HCT116 (cell line): ENCODE data around the gene PHF21B. TPM values are rescaled to one million over a fixed set of nuclear protein-coding genes. Genes with fewer than 3 reads are reported as not detected.

Experiments used
- ATAC-seq: fragments of 200-7000 bp; cut with Tn5 transposase; 2 replicates; pipeline ENCODE4 v1.9.1; 2020; ENCODE audit warnings: mild to moderate bottlenecking, moderate library complexity
- BruUV-seq: library from RNA; stranded (reverse); fragments of 400-500 nt; replicated peaks from 2 replicates; lab custom pipeline; 2021; lab: Mats Ljungman, UMichigan
- CTCF ChIA-PET: fragments of 300-600 bp; sonication (Branson Sonifier 250); formaldehyde crosslinking; loops from one replicate; lab custom pipeline; 2021; ENCODE audit warnings: antibody characterized with exemption; lab: Charles Lee
- POLR2A ChIA-PET: fragments of 300-600, 350-600 bp; sonication (Branson Sonifier 250); formaldehyde crosslinking; loops from one replicate; lab custom pipeline; 2021; ENCODE audit warnings: antibody characterized with exemption; lab: Charles Lee
- RAD21 ChIA-PET, 2 experiments: fragments of 300-600 bp; sonication (Branson Sonifier 250); formaldehyde crosslinking; loops; one replicate each; lab custom pipeline; 2023; ENCODE audit warnings: low total read pairs in 2 of 2; ENCODE audit not compliant: uncharacterized antibody in 2 of 2, unreplicated experiment in 2 of 2, low non-redundant PET in 1 of 2; lab: Charles Lee
- DNase-seq: peaks from one replicate; pipeline ENCODE4 v3.0.0-alpha.2; 2010; ENCODE audit warnings: low read depth, low spot score
- H2AFZ ChIP-seq: fragments of 200-600 bp; shearing (Covaris generic), sonication (generic); 2 replicates; pipeline ENCODE4 v1.6.1; 2017; ENCODE audit warnings: low read depth, mixed run types, mixed read lengths, antibody characterized with exemption, low read length; ENCODE audit not compliant: poor library complexity, severe bottlenecking
- H3K27ac ChIP-seq: 2 replicates; pipeline ENCODE4 v1.5.1; 2012; ENCODE audit warnings: low read depth, low read length
- H3K27me3 ChIP-seq: fragments of 200-600 bp; sonication (generic); 2 replicates; pipeline ENCODE4 v1.6.1; 2016; ENCODE audit warnings: mixed run types, low read length, mixed read lengths; ENCODE audit not compliant: insufficient read depth
- H3K36me3 ChIP-seq, 2 experiments: fragments of 200-500 bp in 1 of 2; fragments of 200-600 bp in 1 of 2; sonication (Bioruptor generic) in 1 of 2; sonication (generic) in 1 of 2; 2 replicates each; pipeline versions ENCODE4 v1.5.1 to v1.6.1; 2014 to 2016; ENCODE audit warnings: low read length in 2 of 2, inconsistent platforms in 1 of 2, mixed read lengths in 1 of 2, mixed run types in 1 of 2; ENCODE audit not compliant: insufficient read depth in 2 of 2, control insufficient read depth in 1 of 2
- H3K4me1 ChIP-seq, 2 experiments: fragments of 200-600 bp in 1 of 2; sonication (generic) in 1 of 2; 2 replicates each; pipeline versions ENCODE4 v1.5.1 to v1.6.1; 2012 to 2017; ENCODE audit warnings: low read length in 2 of 2, inconsistent platforms in 1 of 2, mild to moderate bottlenecking in 1 of 2, mixed read lengths in 1 of 2, mixed run types in 1 of 2, moderate library complexity in 1 of 2; ENCODE audit not compliant: insufficient read depth in 2 of 2, control insufficient read depth in 1 of 2
- H3K4me2 ChIP-seq: fragments of 200-600 bp; sonication (generic); 2 replicates; pipeline ENCODE4 v1.6.1; 2017; ENCODE audit warnings: mixed run types, low read length, mixed read lengths
- H3K4me3 ChIP-seq, 2 experiments: fragments of 200-600 bp in 1 of 2; sonication (generic) in 1 of 2; replicated peaks in 1 of 2; 2 replicates each; pipeline ENCODE4 v1.5.1; 2011 to 2016; ENCODE audit warnings: low read length in 2 of 2, control low read depth in 1 of 2, low read depth in 1 of 2, mild to moderate bottlenecking in 1 of 2, mixed read lengths in 1 of 2, mixed run types in 1 of 2
- H3K79me2 ChIP-seq: fragments of 200-600 bp; sonication (generic); 2 replicates; pipeline ENCODE4 v1.6.1; 2017; ENCODE audit warnings: mild to moderate bottlenecking, mixed run types, low read length, moderate library complexity, mixed read lengths; ENCODE audit not compliant: insufficient read depth
- H3K9ac ChIP-seq: fragments of 200-600 bp; sonication (generic); 2 replicates; pipeline ENCODE4 v1.6.1; 2016; ENCODE audit warnings: low read length, mixed read lengths
- H3K9me2 ChIP-seq: fragments of 200-600 bp; sonication (generic), shearing (Covaris generic); 2 replicates; pipeline ENCODE4 v1.6.1; 2017; ENCODE audit warnings: mixed run types, mild to moderate bottlenecking, moderate library complexity; ENCODE audit not compliant: insufficient read depth
- H3K9me3 ChIP-seq, 2 experiments: fragments of 200-500 bp in 1 of 2; fragments of 200-600 bp in 1 of 2; sonication (Bioruptor generic) in 1 of 2; sonication (generic) in 1 of 2; 2 replicates each; pipeline ENCODE4 v1.6.1; 2014 to 2017; ENCODE audit warnings: low read length in 2 of 2, mixed read lengths in 2 of 2, inconsistent platforms in 1 of 2, low read depth in 1 of 2, mild to moderate bottlenecking in 1 of 2, mixed run types in 1 of 2, moderate library complexity in 1 of 2; ENCODE audit not compliant: control insufficient read depth in 1 of 2, insufficient read depth in 1 of 2
- H4K20me1 ChIP-seq: fragments of 200-600 bp; sonication (generic), shearing (Covaris generic); 2 replicates; pipeline ENCODE4 v1.6.1; 2017; ENCODE audit warnings: mixed run types, mild to moderate bottlenecking, moderate library complexity; ENCODE audit not compliant: insufficient read depth
- ATF3 ChIP-seq: IDR thresholded peaks from 2 replicates; pipeline ENCODE4 v1.6.1; 2012
- CBX3 ChIP-seq: IDR thresholded peaks from 2 replicates; pipeline ENCODE4 v1.6.1; 2012; ENCODE audit warnings: low read depth
- CEBPB ChIP-seq: IDR thresholded peaks from 2 replicates; pipeline ENCODE4 v1.6.1; 2012; ENCODE audit warnings: low read depth
- EGR1 ChIP-seq: IDR thresholded peaks from 2 replicates; pipeline ENCODE4 v1.6.1; 2012; ENCODE audit warnings: low read depth
- ELF1 ChIP-seq: IDR thresholded peaks from 2 replicates; pipeline ENCODE4 v1.6.1; 2012; ENCODE audit warnings: low read depth, borderline replicate concordance
- EZH2 ChIP-seq: fragments of 200-600 bp; sonication (generic); IDR thresholded peaks from 2 replicates; pipeline ENCODE4 v1.6.1; 2017; ENCODE audit warnings: antibody characterized with exemption, mixed run types
- EZH2phosphoT487 ChIP-seq: fragments of 200-600 bp; IDR thresholded peaks from 2 replicates; pipeline ENCODE4 v1.6.1; 2018; ENCODE audit warnings: antibody characterized with exemption, borderline replicate concordance
- FOSL1 ChIP-seq: IDR thresholded peaks from 2 replicates; pipeline ENCODE4 v1.6.1; 2012; ENCODE audit warnings: low read depth
- JUND ChIP-seq: IDR thresholded peaks from 2 replicates; pipeline ENCODE4 v1.6.1; 2012
- POLR2AphosphoS5 ChIP-seq: IDR thresholded peaks from 2 replicates; pipeline ENCODE4 v1.6.1; 2011; ENCODE audit warnings: mild to moderate bottlenecking, low read depth, low read length, moderate library complexity
- REST ChIP-seq: IDR thresholded peaks from 2 replicates; pipeline ENCODE4 v1.6.1; 2012; ENCODE audit warnings: low read depth
- SIN3A ChIP-seq: IDR thresholded peaks from 2 replicates; pipeline ENCODE4 v1.6.1; 2012; ENCODE audit warnings: low read depth
- SP1 ChIP-seq: IDR thresholded peaks from 2 replicates; pipeline ENCODE4 v1.6.1; 2012; ENCODE audit warnings: low read depth
- SRF ChIP-seq: IDR thresholded peaks from 2 replicates; pipeline ENCODE4 v1.6.1; 2012; ENCODE audit warnings: low read depth
- TCF7L2 ChIP-seq: IDR thresholded peaks from 2 replicates; pipeline ENCODE4 v1.7.0; 2011; ENCODE audit warnings: borderline replicate concordance, inconsistent platforms; ENCODE audit not compliant: insufficient read depth, insufficient read length; ENCODE audit errors: extremely low read depth
- YY1 ChIP-seq: IDR thresholded peaks from 2 replicates; pipeline ENCODE4 v1.6.1; 2011; ENCODE audit warnings: low read length, low read depth, moderate library complexity, mild to moderate bottlenecking; ENCODE audit not compliant: insufficient replicate concordance; ENCODE audit errors: extremely low read depth
- ZBTB33 ChIP-seq: IDR thresholded peaks from 2 replicates; pipeline ENCODE4 v1.6.1; 2011; ENCODE audit warnings: mild to moderate bottlenecking, low read length, moderate library complexity; ENCODE audit not compliant: insufficient replicate concordance; ENCODE audit errors: extremely low read depth
- ZFX ChIP-seq: fragments of 450-650 bp; IDR thresholded peaks from 2 replicates; pipeline ENCODE4 v1.6.1; 2017
- ZNF274 ChIP-seq: fragments of 200-500 bp; sonication (Bioruptor generic); IDR thresholded peaks from 2 replicates; pipeline ENCODE4 v1.6.1; 2014; ENCODE audit warnings: mild to moderate bottlenecking, low read depth, low read length, inconsistent platforms
- intact Hi-C: fragments of 100-400 bp; cut with micrococcal nuclease; formaldehyde crosslinking; loops from 2 replicates; pipeline ENCODE4 v1.10.0; 2022
- total RNA-seq: library from RNA; stranded (reverse); gene quantifications from one replicate; pipeline ENCODE4 v1.2.1, GENCODE V29; 2021; ENCODE audit not compliant: unreplicated experiment

PHF21B gene
- total RNA-seq, 1 experiment from 2014 or later, result not detected

- Histone ChIP-seq H3K27ac (no peak overlapping the region), H3K9ac (no peak overlapping the region), H3K36me3 (no peaks in the 10 kb centered on the region), H3K9me3 (peaks cover under 1 to 7% of the 10 kb centered on the region in 2 experiments; a peak in 2 of 4 replicates), H3K79me2 (no peaks in the 10 kb centered on the region), H2AFZ (no peak overlapping the region), H3K4me3 (no peak overlapping the region), H3K27me3 (0 out of 2 replicates have a peak, but pooled peaks cover 5% of the 10 kb centered on the region), H4K20me1 (no peaks in the 10 kb centered on the region), H3K4me1 (no peaks in the 10 kb centered on the region), H3K9me2 (no peaks in the 10 kb centered on the region), H3K4me2 (no peak overlapping the region)
- DNase-seq, result no peak
- ChIA-PET CTCF (no interaction called here), POLR2A (no interaction called here), RAD21 (no interaction called here)
- TF ChIP-seq ELF1, result no peak
- no peak for TF ChIP-seq SP1
- no peak for TF ChIP-seq SIN3A
- TF ChIP-seq ATF3, result no peak
- no peak for TF ChIP-seq EZH2phosphoT487
- TF ChIP-seq SRF, result no peak
- no peak for TF ChIP-seq ZBTB33
- no peak for TF ChIP-seq YY1
- no peak for TF ChIP-seq JUND
- TF ChIP-seq ZNF274, result no peak
- no peak for TF ChIP-seq EGR1
- TF ChIP-seq POLR2AphosphoS5, result no peak
- no peak for TF ChIP-seq ZFX
- TF ChIP-seq EZH2, result no peak
- no peak for TF ChIP-seq FOSL1
- TF ChIP-seq TCF7L2, result no peak
- TF ChIP-seq CEBPB, result no peak
- TF ChIP-seq CBX3, result no peak
- TF ChIP-seq REST, result no peak
- no TSS peak for BruUV-seq
- intact Hi-C loops, result no loop called here
- no peak for ATAC-seq
Observed at GRCh38 chr22:44906248-44906936, 103.4 kb downstream of the PHF21B start.
